Skeletal muscle cell (primary cell): ENCODE results near the gene AFF1.
"Not testable (repeated sequence)": the region's sequence is repeated elsewhere in the genome, so short reads cannot be mapped to it uniquely, and the experiment has no call there.

Experiments
- DNase-seq: peaks from one replicate; pipeline ENCODE4 v3.0.0-alpha.2; 2010; ENCODE audit warnings: low read depth
- H3K4me3 ChIP-seq: 2 replicates; pipeline ENCODE4 v1.5.1; 2011; ENCODE audit warnings: low read depth, mild to moderate bottlenecking, control low read depth, low read length, moderate library complexity

Gene AFF1

GRCh38 chr4:87067124-87067885 lies 132.5 kb downstream of the AFF1 start:
- DNase-seq, result no peak
- H3K4me3 ChIP-seq, result no peak overlapping the region

DNA sequence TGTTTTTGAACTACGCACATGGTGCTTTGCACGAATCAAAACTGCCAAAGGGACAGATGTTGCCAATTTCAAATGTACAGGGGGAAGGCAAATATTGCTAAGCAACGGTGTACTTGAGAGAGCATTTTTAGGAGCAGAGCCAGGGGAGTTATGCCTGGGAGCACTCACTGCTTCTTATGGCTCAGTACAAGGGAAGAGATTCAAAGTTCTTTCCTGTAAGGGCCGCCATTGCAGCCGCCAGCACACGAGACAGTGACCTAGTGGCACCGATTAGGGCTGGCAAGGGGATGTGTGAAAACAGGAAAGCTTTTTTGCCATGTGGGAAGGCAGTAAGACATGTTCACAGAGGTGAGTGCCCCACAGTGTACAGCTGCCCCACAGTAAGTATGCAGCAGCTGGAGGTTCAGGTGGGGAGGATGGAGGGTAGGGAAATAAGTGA lies 133.8 kb downstream of the AFF1 start:
- no peak overlapping the region for H3K4me3 ChIP-seq
- DNase-seq, result no peak

- no peak for DNase-seq
- H3K4me3 ChIP-seq, result no peak overlapping the region
Measured at GRCh38 chr4:87069037-87069742, 134.4 kb downstream of the AFF1 start.

DNA sequence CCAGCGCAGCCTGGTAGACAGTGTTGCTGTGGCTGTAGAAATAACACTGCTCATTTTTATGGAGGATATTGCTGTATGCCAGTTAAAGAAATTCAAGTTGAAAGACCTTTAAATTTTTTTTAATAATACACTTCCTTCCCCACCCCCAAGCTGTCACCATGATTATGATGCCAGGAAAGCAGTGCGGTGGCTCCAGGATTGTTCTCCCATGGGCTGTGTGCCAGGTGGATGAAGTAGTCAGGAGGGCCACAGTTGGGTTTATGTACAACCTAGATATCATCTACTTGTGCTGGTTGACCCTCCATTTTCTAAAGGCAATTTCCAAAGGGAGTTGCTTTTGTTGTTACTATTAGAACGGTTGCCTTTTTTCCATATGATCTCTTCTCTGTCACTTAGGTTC lies 136.6 kb downstream of the AFF1 start:
- DNase-seq, result no peak
- no peak overlapping the region for H3K4me3 ChIP-seq

DNA sequence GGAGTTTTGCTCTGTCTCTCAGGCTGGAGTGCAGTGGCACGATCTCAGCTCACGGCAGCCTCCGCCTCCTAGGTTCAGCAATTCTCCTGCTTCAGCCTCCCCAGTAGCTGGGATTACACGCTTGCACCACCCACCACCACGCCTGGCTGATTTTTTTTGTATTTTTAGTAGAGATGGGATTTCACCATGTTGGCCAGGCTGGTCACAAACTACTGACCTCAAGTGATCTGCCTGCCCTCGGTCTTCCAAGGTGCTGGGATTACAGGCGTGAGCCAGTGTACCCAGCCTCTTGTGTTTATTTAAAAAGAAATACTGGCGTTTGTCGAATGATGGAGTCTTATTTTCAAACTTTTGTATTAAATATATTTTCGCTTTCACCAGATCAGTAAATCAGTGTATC lies 137.7 kb downstream of the AFF1 start:
- DNase-seq, H3K4me3 ChIP-seq: not testable (repeated sequence)

- DNase-seq, result no peak
- H3K4me3 ChIP-seq, result no peak overlapping the region
Measured at GRCh38 chr4:87073199-87074120, 138.6 kb downstream of the AFF1 start.

- DNase-seq, result no peak
- H3K4me3 ChIP-seq, result no peak overlapping the region
Measured at GRCh38 chr4:87074121-87074488, 139.3 kb downstream of the AFF1 start.

DNA sequence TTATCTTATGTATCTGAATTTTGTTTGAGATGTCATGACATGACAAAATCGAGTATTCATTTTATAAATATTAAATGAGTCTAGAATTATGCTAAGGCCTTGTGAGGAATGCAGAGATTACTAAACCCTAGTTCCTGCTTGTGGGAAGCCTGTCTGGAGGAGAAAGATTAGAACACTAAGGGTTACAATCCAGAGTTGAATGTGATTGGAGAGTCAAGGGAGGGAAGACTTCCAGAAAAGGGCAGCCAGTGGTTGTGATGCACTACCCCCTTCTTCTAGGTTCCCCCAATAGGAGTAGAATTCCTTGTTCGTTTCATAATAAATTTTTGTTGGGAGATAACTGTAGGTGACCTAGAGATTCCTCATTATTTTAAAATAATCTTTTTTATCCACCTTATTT lies 141.1 kb downstream of the AFF1 start:
- no peak overlapping the region for H3K4me3 ChIP-seq
- DNase-seq, result no peak

DNA sequence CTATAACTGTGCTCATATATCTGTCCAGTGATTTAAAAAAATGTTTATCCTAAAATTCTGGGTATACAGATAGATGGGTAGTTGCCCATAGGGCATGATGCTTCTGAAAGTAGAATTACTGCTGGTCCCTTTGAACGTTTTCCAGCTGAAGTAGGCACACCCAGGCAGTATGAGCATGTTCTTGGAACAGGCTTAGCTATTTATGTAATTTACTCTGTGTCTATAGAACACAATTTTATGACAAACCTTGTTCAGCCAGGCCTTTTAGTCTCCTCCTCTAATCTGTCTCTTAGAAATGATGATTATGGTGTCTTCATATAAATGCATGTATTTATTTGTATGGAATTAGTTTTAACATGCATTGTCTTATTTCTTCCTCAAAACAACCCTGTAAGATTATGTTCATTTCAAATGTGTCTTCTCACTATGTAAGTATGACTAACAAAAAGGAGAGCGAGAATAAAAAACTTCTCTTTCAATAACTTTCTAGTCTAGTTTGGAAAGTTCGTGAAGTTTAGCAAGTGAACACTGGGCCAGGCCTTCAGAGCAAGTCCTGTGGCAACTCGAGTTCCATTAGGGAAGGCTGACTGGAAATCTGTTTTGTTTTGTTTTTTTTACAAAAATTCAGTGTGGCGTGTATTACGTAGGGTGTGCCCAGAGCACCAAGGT lies 142.0 kb downstream of the AFF1 start:
- no peak overlapping the region for H3K4me3 ChIP-seq
- no peak for DNase-seq

GRCh38 chr4:87077914-87078585 lies 143.2 kb downstream of the AFF1 start:
- H3K4me3 ChIP-seq, result no peak overlapping the region
- DNase-seq, result no peak

GRCh38 chr4:87078987-87079486 lies 144.2 kb downstream of the AFF1 start:
- peak; percentile 67 for DNase-seq
- no peak overlapping the region for H3K4me3 ChIP-seq

DNA sequence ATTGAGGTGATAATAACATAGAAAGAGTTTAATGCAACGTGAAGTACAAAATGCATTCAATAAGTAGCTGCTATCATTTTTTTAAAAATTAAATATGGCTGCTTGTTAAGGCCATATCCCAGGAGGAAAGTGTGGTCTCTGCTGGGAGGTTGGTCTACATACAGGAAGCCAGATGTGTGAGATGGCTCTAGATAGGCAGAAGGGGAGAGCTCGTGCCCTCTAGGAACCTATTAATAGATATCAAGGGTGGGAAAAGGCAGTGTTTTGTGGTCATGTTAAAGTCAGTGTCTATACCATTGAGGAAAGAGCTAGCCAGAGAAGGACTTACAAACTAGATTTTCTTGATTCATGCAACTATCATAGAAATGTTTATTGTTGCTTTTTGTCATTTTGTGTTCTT lies 145.2 kb downstream of the AFF1 start:
- DNase-seq, result no peak

GRCh38 chr4:87080462-87080861 lies 145.7 kb downstream of the AFF1 start:
- DNase-seq, result no peak

More for the DNA sequence above, 145.2 kb downstream of the AFF1 start:
- H3K4me3 ChIP-seq, result no peak overlapping the region

GRCh38 chr4:87081826-87082225 lies 147.0 kb downstream of the AFF1 start:
- DNase-seq, result no peak
- H3K4me3 ChIP-seq, result no peak overlapping the region

More at GRCh38 chr4:87080462-87080861, 145.7 kb downstream of the AFF1 start:
- H3K4me3 ChIP-seq, result no peak overlapping the region

GRCh38 chr4:87085732-87086131 lies 150.9 kb downstream of the AFF1 start:
- DNase-seq, H3K4me3 ChIP-seq: not testable (repeated sequence)

DNA sequence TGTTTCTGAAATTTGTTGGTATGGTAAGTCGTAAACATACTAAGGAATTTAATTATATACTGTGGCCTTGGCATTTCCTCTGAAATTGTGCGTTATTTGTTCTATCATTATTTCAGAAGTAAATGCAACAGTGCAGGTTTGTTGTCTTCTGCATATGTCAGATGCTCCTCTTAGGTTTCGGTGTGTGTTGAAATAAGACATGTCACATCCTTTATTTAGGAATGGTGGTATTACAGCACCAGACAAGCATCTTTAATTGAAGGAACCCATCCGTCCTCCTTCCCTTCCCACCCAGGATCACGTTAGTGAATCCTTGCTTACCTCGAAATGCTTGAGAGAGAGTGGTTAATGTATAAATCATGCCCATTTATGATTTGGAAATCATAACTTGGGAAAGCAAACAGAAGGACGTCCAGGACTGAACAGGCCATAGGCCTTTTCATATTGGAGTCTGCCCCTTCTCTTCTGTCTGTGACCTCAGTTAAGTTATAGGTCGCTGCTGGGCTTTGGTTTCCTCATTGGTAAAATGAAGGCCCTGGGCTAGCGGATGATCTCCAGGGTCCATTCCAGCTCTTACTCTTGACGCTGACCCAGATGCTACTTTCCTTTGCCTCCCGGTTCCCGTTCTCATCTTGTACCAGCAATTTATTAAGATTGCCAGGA lies 151.5 kb downstream of the AFF1 start:
- no peak overlapping the region for H3K4me3 ChIP-seq
- DNase-seq, result no peak

DNA sequence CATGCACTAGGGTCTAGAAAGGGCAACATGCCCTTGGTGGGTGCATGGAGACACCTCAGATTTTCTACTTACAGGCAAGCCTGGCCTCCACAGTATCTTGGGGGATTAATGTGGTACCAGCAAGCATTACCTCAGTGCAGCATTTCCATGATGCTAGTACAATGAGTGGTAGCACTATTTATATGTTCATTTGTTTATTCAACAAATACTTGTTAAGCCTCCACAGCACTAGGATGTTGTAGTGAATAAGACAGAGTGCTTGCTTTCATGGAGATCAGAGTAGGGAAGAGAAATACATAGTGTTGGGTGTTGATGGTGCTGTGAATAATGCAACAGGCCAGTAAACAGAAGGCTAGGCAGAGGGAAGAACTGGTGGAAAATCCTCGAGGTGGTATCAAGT lies 152.2 kb downstream of the AFF1 start:
- DNase-seq, result no peak
- H3K4me3 ChIP-seq, result no peak overlapping the region

GRCh38 chr4:87087420-87087819 lies 152.6 kb downstream of the AFF1 start:
- no peak for DNase-seq
- no peak overlapping the region for H3K4me3 ChIP-seq
